ENCODE results near the gene SESN1.
"Not testable (repeated sequence)": the region's sequence is repeated elsewhere in the genome, so short reads cannot be mapped to it uniquely, and the experiment has no call there.

Gene SESN1

DNA sequence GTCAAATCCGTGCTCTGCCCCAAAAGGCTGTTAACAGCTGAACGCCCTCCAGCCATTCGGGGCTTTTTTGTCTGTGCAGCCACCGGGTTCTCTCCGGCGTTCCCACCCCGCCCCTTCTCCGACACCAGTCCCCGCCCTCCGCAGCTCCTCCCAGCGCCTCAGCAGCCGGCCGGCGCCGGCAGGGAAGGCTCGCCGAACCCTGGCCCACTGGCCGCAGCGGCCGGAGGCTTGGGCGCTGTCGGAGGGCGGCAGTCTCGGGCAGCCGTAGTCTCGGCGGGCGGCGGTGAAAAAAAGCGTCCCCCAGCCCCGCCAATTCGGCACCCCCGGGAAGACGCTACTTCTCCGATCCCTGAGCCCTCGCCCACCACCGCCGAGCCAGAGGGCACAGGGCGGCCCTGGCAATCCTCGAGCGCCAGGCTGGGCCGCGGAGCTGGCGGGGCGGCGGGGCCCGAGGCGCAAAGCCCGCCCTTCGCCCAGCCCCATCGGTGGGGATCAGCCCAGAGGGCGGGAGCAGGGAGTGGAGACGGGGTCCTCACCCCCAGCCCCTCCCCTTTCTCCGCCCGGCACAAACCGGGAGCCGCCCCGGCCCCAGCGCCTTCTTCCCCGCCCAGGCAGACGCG, at the start of gene SESN1:
SESN1 (minus strand) TSS at position 431 of the 620 bp plus-strand sequence. CDS start 773 bp downstream, outside the sequence.
- TF ChIP-seq, protein P1, sequence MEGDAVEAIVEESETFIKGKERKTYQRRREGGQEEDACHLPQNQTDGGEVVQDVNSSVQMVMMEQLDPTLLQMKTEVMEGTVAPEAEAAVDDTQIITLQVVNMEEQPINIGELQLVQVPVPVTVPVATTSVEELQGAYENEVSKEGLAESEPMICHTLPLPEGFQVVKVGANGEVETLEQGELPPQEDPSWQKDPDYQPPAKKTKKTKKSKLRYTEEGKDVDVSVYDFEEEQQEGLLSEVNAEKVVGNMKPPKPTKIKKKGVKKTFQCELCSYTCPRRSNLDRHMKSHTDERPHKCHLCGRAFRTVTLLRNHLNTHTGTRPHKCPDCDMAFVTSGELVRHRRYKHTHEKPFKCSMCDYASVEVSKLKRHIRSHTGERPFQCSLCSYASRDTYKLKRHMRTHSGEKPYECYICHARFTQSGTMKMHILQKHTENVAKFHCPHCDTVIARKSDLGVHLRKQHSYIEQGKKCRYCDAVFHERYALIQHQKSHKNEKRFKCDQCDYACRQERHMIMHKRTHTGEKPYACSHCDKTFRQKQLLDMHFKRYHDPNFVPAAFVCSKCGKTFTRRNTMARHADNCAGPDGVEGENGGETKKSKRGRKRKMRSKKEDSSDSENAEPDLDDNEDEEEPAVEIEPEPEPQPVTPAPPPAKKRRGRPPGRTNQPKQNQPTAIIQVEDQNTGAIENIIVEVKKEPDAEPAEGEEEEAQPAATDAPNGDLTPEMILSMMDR (IDR thresholded peaks at IDR 0.05; ENCODE audit: extremely low read depth, missing control alignments): no peak
- DNase-seq (ENCODE audit: low spot score): peak; percentile 93

DNA sequence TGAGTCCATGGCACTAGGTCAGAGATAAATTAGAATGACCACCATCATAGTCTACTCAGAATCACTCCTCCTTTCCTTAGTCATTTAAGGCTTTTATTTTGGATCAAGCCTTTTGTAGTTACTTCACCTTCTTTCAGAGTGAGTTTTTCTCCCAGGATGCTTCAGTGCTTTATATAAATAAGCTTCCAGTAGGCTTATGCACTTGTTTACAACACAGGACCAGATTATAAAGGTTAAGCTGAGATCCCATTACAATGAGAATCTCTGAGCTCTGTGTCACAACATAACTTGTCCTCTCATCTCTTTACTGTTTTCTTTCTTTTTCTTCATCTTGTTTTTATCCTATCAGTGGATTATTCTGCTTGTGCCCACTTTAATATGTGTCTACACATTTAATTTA, 48.5 kb upstream of the SESN1 start:
- TF ChIP-seq, protein P1 (IDR thresholded peaks at IDR 0.05; ENCODE audit: extremely low read depth, missing control alignments): no peak

DNA sequence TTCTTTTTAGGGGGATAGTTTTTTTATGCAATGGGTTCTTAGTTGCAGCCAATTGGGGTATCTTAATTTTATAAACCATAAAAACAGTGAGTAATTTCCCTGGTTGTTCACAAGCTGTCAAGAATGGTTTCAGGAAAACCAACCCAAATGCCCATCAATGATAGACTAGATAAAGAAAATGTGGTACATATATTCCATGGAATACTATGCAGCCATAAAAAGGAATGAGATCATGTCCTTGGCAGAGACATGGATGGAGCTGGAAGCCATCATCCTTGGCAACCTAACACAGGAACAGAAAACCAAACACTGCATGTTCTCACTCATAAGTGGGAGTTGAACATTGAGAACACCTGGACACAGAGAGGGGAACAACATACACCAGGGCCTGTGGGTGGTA, 47.4 kb upstream of the SESN1 start:
- not testable (repeated sequence) for DNase-seq (ENCODE audit: low spot score)

More for the DNA sequence above, 48.5 kb upstream of the SESN1 start:
- DNase-seq (ENCODE audit: low spot score): no peak

DNA sequence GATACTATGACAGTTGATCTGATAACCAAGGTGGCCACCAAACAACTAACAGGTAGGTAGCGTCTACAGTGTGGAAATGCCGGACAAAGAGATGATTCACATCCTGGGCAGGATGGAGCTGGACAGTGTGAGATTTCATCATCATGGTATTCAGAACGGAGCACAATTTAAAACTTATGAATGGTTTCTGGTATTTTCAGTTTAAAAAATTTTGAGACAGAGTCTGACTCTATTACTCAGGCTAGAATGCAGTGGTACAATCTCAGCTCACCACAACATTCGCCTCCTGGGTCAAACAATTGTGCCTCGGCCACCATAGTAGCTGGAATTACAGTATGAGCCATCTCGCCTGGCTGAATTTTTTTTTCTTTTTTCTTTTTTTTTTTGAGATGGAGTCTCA, 44.5 kb upstream of the SESN1 start:
- no peak for DNase-seq (ENCODE audit: low spot score)

DNA sequence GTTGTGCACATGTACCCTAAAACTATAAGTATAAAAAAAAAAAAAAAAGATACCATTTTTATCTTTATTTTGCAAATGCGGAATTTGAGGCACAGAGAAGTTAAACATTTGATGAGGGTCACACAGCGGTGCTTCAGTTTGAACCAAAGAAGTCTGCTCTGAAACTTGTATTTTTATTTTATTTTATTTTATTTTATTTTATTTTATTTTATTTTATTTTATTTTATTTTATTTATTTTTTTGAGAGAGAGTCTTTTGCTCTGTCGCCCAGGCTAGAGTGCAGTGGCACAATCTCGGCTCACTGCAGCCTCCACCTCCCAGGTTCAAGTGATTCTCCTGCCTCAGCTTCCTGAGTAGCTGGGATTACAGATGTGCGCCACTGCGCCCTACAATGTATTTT, 41.9 kb upstream of the SESN1 start:
- DNase-seq (ENCODE audit: low spot score): not testable (repeated sequence)

More for the DNA sequence above, 44.5 kb upstream of the SESN1 start:
- TF ChIP-seq, protein P1 (IDR thresholded peaks at IDR 0.05; ENCODE audit: extremely low read depth, missing control alignments): no peak

DNA sequence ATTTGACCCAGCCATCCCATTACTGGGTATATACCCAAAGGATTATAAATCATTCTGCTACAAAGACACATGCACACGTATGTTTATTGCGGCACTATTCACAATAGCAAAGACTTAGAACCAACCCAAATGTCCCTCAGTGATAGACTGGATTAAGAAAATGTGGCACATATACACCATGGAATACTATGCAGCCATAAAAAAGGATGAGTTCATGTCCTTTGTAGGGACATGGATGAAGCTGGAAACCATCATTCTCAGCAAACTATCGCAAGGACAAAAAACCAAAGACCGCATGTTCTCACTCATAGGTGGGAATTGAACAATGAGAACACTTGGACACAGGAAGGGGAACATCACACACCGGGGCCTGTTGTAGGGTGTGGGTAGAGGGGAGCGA, 41.4 kb upstream of the SESN1 start:
- DNase-seq (ENCODE audit: low spot score): not testable (repeated sequence)

DNA sequence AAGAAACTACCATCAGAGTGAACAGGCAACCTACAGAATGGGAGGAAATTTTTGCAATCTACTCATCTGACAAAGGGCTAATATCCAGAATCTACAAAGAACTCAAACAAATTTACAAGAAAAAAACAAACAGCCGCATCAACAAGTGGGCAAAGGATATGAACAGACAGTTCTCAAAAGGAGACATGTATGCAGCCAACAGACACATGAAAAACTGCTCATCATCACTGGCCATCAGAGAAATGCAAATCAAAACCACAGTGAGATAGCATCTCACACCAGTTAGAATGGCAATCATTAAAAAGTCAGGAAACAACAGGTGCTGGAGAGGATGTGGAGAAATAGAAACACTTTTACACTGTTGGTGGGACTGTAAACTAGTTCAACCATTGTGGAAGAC, 41.0 kb upstream of the SESN1 start:
- DNase-seq (ENCODE audit: low spot score): not testable (repeated sequence)

DNA sequence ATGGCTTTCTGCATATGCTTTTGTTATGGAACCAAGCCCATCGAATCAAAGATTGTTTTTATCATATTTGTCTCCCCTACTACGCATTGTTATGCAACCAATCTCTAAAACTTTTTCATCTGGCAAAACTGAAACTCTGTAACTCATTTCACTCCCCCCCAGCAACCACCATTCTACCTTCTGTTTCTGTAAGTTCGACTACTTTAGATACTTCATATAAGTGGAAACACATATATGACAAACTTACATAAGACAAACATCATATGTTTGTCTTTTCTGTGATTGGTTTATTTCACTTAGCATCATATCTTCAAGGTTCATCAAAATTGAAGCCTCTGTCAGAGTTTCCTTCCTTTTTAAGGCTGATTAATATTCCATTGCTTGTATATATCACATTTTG, 35.4 kb upstream of the SESN1 start:
- DNase-seq (ENCODE audit: low spot score): no peak
- TF ChIP-seq, protein P1 (IDR thresholded peaks at IDR 0.05; ENCODE audit: extremely low read depth, missing control alignments): no peak

DNA sequence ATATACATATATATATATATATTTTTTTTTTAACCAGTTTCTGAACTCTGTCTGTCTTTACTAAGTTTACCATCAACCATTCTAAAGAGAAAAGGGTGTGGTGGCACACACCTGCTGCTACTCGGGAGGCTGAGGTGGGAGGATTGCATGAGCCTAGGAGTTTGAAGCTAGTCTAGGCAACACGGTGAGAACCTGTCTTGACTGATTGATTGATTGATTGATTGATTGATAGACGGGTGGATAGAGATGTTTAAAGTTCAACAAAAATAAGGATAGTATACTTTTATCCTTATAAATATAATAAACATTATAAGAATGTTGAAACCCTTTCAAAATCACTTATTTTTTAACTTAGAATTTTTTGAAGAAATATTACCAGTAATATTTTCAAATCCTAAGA, 30.9 kb upstream of the SESN1 start:
- TF ChIP-seq, protein P1 (IDR thresholded peaks at IDR 0.05; ENCODE audit: extremely low read depth, missing control alignments): no peak

DNA sequence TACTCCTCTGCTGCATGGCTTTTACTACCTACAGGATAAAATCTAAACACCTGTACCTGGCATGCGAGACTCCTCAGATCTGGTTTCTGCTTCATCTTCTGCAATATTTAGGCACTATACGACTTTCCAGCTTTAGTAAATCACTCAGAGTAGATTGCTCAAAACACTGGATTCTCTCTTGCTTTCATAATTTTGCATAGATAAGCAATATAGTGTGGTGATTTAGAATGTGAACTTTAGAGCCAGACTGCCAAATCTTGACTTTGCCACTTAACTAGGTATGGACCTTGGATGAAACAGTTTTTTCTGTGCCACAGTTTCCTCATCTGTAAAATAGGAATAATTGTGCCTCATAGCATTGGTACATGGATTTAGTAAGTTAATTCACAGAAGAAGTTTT, 29.6 kb upstream of the SESN1 start:
- TF ChIP-seq, protein P1 (IDR thresholded peaks at IDR 0.05; ENCODE audit: extremely low read depth, missing control alignments): no peak
- DNase-seq (ENCODE audit: low spot score): no peak

More for the DNA sequence above, 30.9 kb upstream of the SESN1 start:
- no peak for DNase-seq (ENCODE audit: low spot score)

Data from GM20000 (cell line).